Motor neuron (in vitro differentiated cells): Measurements from ENCODE around the gene HYAL2. TPM values are rescaled to one million over a fixed set of nuclear protein-coding genes. Genes with fewer than 3 reads are reported as not detected.

Experiments
- ATAC-seq, 8 experiments: fragments of 200-7000 bp; cut with Tn5 transposase; replicated peaks in 6 of 8; 2 replicates each; pipeline ENCODE4 v1.8.0; 2021; ENCODE audit warnings: mild to moderate bottlenecking in 8 of 8, moderate library complexity in 8 of 8
- H3K27ac ChIP-seq, 2 donors: fragments of 250-450 bp; sonication (Bioruptor Pico); 2 replicates each; pipeline ENCODE4 v1.9.0; 2021; ENCODE audit warnings: antibody characterized with exemption in 2 of 2, mild to moderate bottlenecking in 2 of 2, moderate library complexity in 1 of 2
- H3K4me1 ChIP-seq, 2 donors: fragments of 250-450 bp; sonication (Bioruptor Pico); replicated peaks in 1 of 2; 2 replicates each; pipeline ENCODE4 v1.6.1; 2021; ENCODE audit warnings: antibody characterized with exemption in 2 of 2, mild to moderate bottlenecking in 2 of 2, moderate library complexity in 1 of 2
- H3K4me3 ChIP-seq, 5 donors: fragments of 250-450 bp; sonication (Bioruptor Pico); 2 replicates each; pipeline ENCODE4 v1.9.0; 2021; ENCODE audit warnings: antibody characterized with exemption in 5 of 5, mild to moderate bottlenecking in 5 of 5, moderate library complexity in 4 of 5
- WGBS, 10 experiments: fragments of 450-650 bp; shearing (Covaris generic); methylation state at CpG; one replicate each; pipeline ENCODE4 v1.0.0; 2022; 5-methylcytosine and 5-hydroxymethylcytosine counted together
- in situ Hi-C, 9 experiments: fragments of 400-800 bp; cut with MboI; loops; one replicate each; pipeline ENCODE4 v1.15.0; 2021; ENCODE audit warnings: low sequenced_read_pairs in 9 of 9, low pct_unique_long_range_greater_than_20kb in 2 of 9; ENCODE audit not compliant: unreplicated experiment in 9 of 9
- total RNA-seq, 8 experiments: library from RNA; unstranded; fragments of 300-600 nt; gene quantifications; 2 replicates each; pipeline versions ENCODE4 v1.2.3 to v1.2.4, GENCODE V29; 2022

The HYAL2 gene
- 10 to 100 TPM; 18.9 to 44.3 (median 27.0) TPM for total RNA-seq

DNA sequence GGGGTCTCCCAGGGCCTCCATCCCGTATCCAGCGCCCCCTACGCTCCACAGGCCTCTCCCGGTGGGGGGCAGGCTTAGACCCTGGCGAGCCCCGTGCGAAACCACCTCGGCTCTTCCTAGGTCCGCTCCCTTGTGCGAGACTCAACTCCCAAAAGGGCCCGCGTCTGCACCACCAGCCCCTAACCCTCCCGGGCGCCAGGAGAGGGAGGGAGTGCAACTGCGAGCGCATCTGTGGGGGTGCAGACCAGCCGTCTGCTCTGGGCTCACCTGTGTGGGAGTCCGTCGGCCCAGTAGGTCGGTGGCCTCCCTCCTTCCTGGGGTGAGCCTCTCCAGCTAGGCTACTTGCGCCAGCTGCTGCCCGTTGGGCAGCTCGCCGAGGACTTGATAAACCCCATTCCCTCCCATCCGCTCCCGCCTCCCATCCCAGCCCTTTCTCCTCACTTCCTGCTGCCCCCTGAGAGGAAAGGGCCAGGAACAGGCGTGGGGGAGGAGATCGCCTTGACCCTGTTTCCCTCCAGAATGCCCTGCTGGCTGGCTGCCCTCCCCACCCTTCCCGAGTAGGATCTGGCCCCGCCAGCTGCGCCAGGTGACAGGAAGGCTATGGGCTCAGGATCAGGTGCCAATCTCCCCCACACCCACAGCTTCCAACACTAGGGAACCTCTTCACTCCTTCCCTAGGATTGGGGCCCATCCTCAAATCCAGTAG lies at the start of gene HYAL2:
Gene HYAL2, minus strand, starts transcription at position 360 of the 706 bp plus-strand sequence. CDS start 2,256 bp downstream, outside the sequence.
- in situ Hi-C loops: no loop called here
- WGBS, 10 experiments: 60 to 100% (median 72%) methylated on average over 1 to 7 of the region's 31 CpGs; no CpG with 5 or more reads in 6 of the 10 experiments

DNA sequence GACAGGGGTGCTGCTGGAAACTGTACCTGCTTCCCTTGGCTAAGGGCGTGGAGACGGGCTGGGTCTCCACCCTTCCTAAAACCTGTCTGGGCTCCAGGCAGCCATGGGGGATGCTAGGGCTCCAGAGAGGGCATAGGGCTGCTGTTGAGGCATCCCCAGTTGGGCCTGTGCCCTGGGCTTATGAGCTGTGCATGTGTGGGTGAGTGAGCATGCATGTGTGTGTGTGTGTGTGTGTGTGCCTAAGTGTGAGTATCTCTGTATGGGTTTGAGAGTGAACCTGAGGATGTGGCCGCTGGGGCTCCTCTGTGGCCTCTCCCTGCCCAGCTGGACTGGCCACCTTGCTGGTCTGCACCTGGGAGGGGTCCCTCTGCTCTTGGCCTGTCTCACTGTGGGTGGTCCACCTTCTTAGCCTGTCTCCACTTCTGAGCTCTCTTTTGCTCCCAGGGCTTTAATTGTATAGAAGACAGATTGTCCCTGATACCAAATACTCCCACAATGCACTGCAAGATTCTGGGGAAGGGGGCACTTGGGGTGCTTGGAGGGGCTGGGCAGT lies 48.7 kb upstream of the HYAL2 start:
- Histone ChIP-seq H3K4me3 (no peak overlapping the region), H3K4me1 (peaks cover 48 to 49% of the 10 kb centered on the region in 2 donors), H3K27ac (peak overlapping the region in 1 of 2 donors; percentile 37)
- in situ Hi-C loops: no loop called here
- WGBS, 10 experiments: 80 to 100% methylated on average over 1 to 3 of the region's 3 CpGs; no CpG with 5 or more reads in 8 of the 10 experiments
- no peak for ATAC-seq

More for the DNA sequence above, at the start of gene HYAL2:
- Histone ChIP-seq H3K4me3 (peak within 1 kb of the TSS; percentile 72 to 97 (median 90)), H3K4me1 (peaks cover 29 to 32% of the 10 kb centered on the region in 2 donors), H3K27ac (peak within 1 kb of the TSS; percentile 100)
- ATAC-seq: no peak

GRCh38 chr3:50370594-50370993 lies 48.0 kb upstream of the HYAL2 start:
- Histone ChIP-seq H3K4me3 (no peak overlapping the region), H3K27ac (peak overlapping the region in 1 of 2 donors; percentile 37), H3K4me1 (peaks cover 46 to 50% of the 10 kb centered on the region in 2 donors)
- ATAC-seq: peak in 3 of 8 experiments; percentile 42 to 68 (median 42)
- in situ Hi-C loops: no loop called here
- WGBS, 10 experiments: 14 to 60% (median 40%) methylated on average over 4 to 7 of the region's 14 CpGs; no CpG with 5 or more reads in 5 of the 10 experiments

GRCh38 chr3:50369012-50369670 lies 46.6 kb upstream of the HYAL2 start:
- WGBS, 10 experiments: 20 to 60% (median 44%) methylated on average over 1 to 4 of the region's 9 CpGs; no CpG with 5 or more reads in 6 of the 10 experiments
- H3K4me1 ChIP-seq: peaks cover 37 to 44% of the 10 kb centered on the region in 2 donors
- ATAC-seq: peak in 2 of 8 experiments; percentile 5 to 13
- H3K4me3 ChIP-seq: no peak overlapping the region
- H3K27ac ChIP-seq: no peak overlapping the region
- in situ Hi-C loops: no loop called here

DNA sequence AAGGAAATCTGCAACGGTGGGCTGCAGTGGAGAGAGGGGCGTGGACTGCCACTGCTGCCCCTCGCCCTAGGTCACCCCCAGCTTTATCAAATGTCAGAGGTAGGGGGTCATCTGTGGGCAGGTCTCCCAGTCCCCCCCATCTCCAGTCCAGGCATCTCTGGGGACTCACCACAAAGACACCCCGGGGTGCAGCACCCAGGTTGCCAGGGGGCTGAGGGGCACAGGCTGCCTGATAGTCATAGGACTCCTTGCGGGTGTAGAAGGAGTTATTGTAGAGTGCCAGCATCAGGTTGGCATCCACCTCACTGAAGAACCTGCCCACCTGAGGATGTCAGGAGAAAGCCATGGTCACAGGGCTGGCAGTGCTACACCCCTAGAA lies 43.3 kb upstream of the HYAL2 start:
- WGBS, 10 experiments: 80 to 100% (median 100%) methylated on average over 1 to 2 of the region's 5 CpGs; no CpG with 5 or more reads in 7 of the 10 experiments
- no peak for ATAC-seq
- Histone ChIP-seq H3K27ac (peak overlapping the region in 1 of 2 donors; percentile 71), H3K4me3 (no peak overlapping the region), H3K4me1 (peaks cover 11 to 19% of the 10 kb centered on the region in 2 donors)
- in situ Hi-C loops: no loop called here

GRCh38 chr3:50365080-50365841 lies 42.7 kb upstream of the HYAL2 start:
- peak; percentile 78 to 88 (median 82) for ATAC-seq
- WGBS, 10 experiments: 30 to 65% methylated on average over 3 to 4 of the region's 53 CpGs; no CpG with 5 or more reads in 8 of the 10 experiments
- peak overlapping the region; percentile 22 to 36 (median 30) for H3K4me3 ChIP-seq
- peaks cover 7 to 14% of the 10 kb centered on the region in 2 donors for H3K4me1 ChIP-seq
- H3K27ac ChIP-seq: peak overlapping the region; percentile 54 to 71
- in situ Hi-C loops: no loop called here

GRCh38 chr3:50364573-50365079 lies 42.1 kb upstream of the HYAL2 start:
- Histone ChIP-seq H3K4me1 (peaks cover 7 to 14% of the 10 kb centered on the region in 2 donors), H3K4me3 (peak overlapping the region; percentile 22 to 36 (median 30)), H3K27ac (peak overlapping the region; percentile 54 to 67)
- in situ Hi-C loops: no loop called here
- no CpG with 5 or more reads among the region's 48 CpGs for WGBS, 10 experiments
- ATAC-seq: peak in 7 of 8 experiments; percentile 60 to 73 (median 68)

GRCh38 chr3:50359760-50360110 lies 37.2 kb upstream of the HYAL2 start:
- Histone ChIP-seq H3K27ac (no peak overlapping the region), H3K4me3 (peak overlapping the region; percentile 21 to 81 (median 67)), H3K4me1 (peaks cover 33 to 36% of the 10 kb centered on the region in 2 donors)
- ATAC-seq: peak in 3 of 8 experiments; percentile 1 to 5 (median 2)
- in situ Hi-C loops: no loop called here
- WGBS, 10 experiments: 0 to 40% (median 18%) methylated on average over 1 to 8 of the region's 8 CpGs; no CpG with 5 or more reads in 4 of the 10 experiments

DNA sequence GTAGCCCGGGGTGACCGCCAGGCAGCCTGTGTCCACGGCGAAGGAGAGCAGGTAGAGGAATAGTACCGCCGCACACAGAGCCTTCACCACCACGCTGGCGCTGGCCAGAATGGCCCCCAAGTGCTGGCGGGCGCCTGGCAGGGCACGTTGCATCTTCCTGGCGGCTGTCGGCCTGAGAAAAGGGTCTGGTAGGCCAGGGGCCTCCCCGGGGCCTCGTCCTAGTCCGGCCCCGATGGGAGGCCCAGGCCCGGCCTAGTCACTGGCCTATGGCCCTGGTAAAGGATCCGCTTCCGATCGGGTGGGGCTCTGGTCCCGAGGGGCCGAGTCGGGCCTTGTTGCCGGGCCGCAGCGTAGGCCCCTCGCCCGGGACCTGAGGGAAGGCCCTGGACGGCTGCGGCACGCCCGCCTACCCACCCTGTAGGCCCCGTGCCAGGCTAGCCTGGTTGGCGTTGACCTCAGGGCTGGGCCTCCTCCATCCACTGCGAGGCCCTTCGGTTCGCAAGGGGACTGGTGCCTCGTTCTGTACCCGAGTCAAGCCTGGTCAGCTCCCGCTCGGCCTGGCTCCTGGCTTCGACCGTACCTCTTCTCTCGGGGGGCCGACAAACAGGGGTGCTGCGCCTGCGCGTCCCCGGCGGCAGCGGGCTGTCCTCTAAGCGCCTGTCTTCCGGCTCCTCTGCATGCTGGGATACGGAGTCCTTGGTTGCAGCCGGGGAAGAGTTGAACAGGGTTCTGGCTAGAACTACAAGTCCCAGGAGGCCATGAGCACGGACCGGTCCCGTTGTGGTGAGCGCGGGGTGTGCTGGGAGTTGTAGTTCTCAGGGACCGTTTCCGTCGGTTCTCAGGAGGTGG lies 36.6 kb upstream of the HYAL2 start, which contains the start of gene TMEM115:
Gene TMEM115, minus strand, starts transcription at position 611 of the 849 bp plus-strand sequence. Its CDS starts 458 bp downstream, at position 153.
- peak; percentile 95 to 99 (median 98) for ATAC-seq
- Histone ChIP-seq H3K4me1 (peaks cover 27 to 32% of the 10 kb centered on the region in 2 donors), H3K4me3 (peak within 1 kb of the TSS; percentile 62 to 81 (median 67)), H3K27ac (peak within 1 kb of the TSS; percentile 76 to 79)
- 0 to 43% (median 1%) methylated on average over 3 to 26 of the region's 64 CpGs; no CpG with 5 or more reads in 3 of the 10 experiments for WGBS, 10 experiments
- in situ Hi-C loops: no loop called here

GRCh38 chr3:50358355-50358910 lies 35.9 kb upstream of the HYAL2 start:
- ATAC-seq: no peak
- WGBS, 10 experiments: 0 to 67% (median 17%) methylated on average over 1 to 6 of the region's 24 CpGs; no CpG with 5 or more reads in 5 of the 10 experiments
- H3K27ac ChIP-seq: peak overlapping the region; percentile 76 to 79
- in situ Hi-C loops: no loop called here
- H3K4me1 ChIP-seq: peaks cover 26 to 30% of the 10 kb centered on the region in 2 donors
- peak overlapping the region; percentile 62 to 81 (median 67) for H3K4me3 ChIP-seq

DNA sequence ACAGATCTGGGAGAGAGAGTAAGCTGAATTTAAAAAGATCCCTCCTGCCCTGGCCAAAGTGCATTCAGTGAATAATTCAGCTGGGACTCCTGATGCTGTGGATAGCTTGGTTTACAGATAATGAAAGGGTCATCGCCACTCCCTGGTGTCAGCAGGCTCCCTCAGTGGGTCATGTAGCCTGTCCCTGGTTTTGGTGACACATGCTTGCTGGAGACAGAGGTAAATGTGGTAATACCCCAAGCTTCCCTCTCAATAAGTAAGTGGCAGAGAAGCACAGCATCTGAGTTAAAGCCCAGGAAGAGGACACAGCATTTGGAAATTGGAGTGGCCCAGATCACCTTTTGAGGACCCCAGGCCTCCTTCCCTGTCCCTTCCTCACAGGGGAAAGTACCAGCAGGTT lies 34.9 kb upstream of the HYAL2 start:
- no peak for ATAC-seq
- Histone ChIP-seq H3K4me1 (peaks cover 26 to 30% of the 10 kb centered on the region in 2 donors), H3K27ac (no peak overlapping the region), H3K4me3 (peak overlapping the region; percentile 62 to 81 (median 67))
- in situ Hi-C loops: no loop called here
- 50 to 80% methylated on average over 1 of the region's 1 CpG; no CpG with 5 or more reads in 8 of the 10 experiments for WGBS, 10 experiments
